Lower lobe of right lung (tissue), 2 donors: ENCODE measurements around the gene PDCD10. TPM values are rescaled to one million over a fixed set of nuclear protein-coding genes. Genes with fewer than 3 reads are reported as not detected.

Experiments
- ATAC-seq, 2 donors: fragments of 200-7000 bp; cut with Tn5 transposase; one replicate each; pipeline ENCODE4 v1.9.1; 2020 to 2022; ENCODE audit warnings: mild to moderate bottlenecking in 2 of 2, moderate library complexity in 2 of 2
- DNase-seq: peaks from one replicate; pipeline ENCODE4 v3.0.0-alpha.2; 2020
- H3K27ac ChIP-seq: fragments of 200-600 bp; one replicate; pipeline ENCODE4 v1.8.0; 2022
- H3K27me3 ChIP-seq: fragments of 200-600 bp; one replicate; pipeline ENCODE4 v1.8.0; 2022; ENCODE audit warnings: low read depth
- H3K36me3 ChIP-seq: fragments of 200-600 bp; one replicate; pipeline ENCODE4 v1.8.0; 2022; ENCODE audit warnings: mild to moderate bottlenecking
- H3K4me1 ChIP-seq: fragments of 200-600 bp; one replicate; pipeline ENCODE4 v1.8.0; 2022
- H3K4me3 ChIP-seq: fragments of 200-600 bp; one replicate; pipeline ENCODE4 v1.8.0; 2022; ENCODE audit warnings: mild to moderate bottlenecking
- H3K9me3 ChIP-seq: fragments of 200-600 bp; one replicate; pipeline ENCODE4 v1.8.0; 2022
- intact Hi-C: fragments of 100-400 bp; cut with DNase I; formaldehyde crosslinking; loops from one replicate; pipeline ENCODE4 v1.11.0; 2022
- total RNA-seq: library from RNA; stranded (reverse); fragmentation: NEBNext Ultra II Directional; extraction: Animal tissue kit (Norgen Biotek cat#: 25700); gene quantifications from one replicate; pipeline ENCODE4 v1.2.1, GENCODE V29; 2021
- TF ChIP-seq, protein P1 (sequence below): fragments of 200-600 bp; IDR thresholded peaks from one replicate; pipeline ENCODE4 v1.8.0; 2022; ENCODE audit warnings: antibody characterized with exemption, mild to moderate bottlenecking
- donor health status: DM: no; HTN: yes; CAD: no; lungs with severe emphysema.

Gene PDCD10
- total RNA-seq, 1 donor from 2014 or later = 49.5 TPM

DNA sequence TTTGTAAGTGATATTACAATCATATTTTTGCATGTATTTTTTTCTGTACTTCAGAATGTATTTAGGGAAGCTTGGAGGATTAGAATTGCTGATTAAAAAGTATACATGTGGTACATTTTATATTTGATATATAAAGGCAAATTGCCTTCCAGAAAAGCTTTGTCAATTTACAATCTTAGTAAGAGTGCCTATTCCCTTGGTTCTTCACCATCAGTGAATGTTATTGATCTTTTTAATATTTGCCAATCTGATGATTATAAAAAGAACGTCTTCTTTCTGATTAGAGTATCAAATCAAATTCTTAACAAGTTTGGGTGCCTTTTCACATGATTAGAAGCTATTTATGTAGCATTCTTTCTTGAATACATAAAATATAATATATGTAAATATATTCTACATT lies 90.1 kb downstream of the PDCD10 start:
- no peak for DNase-seq
- TF ChIP-seq, protein P1, sequence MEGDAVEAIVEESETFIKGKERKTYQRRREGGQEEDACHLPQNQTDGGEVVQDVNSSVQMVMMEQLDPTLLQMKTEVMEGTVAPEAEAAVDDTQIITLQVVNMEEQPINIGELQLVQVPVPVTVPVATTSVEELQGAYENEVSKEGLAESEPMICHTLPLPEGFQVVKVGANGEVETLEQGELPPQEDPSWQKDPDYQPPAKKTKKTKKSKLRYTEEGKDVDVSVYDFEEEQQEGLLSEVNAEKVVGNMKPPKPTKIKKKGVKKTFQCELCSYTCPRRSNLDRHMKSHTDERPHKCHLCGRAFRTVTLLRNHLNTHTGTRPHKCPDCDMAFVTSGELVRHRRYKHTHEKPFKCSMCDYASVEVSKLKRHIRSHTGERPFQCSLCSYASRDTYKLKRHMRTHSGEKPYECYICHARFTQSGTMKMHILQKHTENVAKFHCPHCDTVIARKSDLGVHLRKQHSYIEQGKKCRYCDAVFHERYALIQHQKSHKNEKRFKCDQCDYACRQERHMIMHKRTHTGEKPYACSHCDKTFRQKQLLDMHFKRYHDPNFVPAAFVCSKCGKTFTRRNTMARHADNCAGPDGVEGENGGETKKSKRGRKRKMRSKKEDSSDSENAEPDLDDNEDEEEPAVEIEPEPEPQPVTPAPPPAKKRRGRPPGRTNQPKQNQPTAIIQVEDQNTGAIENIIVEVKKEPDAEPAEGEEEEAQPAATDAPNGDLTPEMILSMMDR = no peak
- no peak overlapping the region for H3K4me3 ChIP-seq
- H3K36me3 ChIP-seq = no peaks in the 10 kb centered on the region
- no peaks in the 10 kb centered on the region for H3K27me3 ChIP-seq
- ATAC-seq = no peak
- H3K27ac ChIP-seq = no peak overlapping the region
- intact Hi-C loops = no loop called here
- no peaks in the 10 kb centered on the region for H3K4me1 ChIP-seq
- peaks cover 10% of the 10 kb centered on the region for H3K9me3 ChIP-seq

Other genes with a start within 250 kb of the PDCD10 start
- gene WDR49, start 81.0 kb downstream of the PDCD10 start, total RNA-seq = 13.9 TPM
- gene SERPINI1, start 829 bp upstream of the PDCD10 start, total RNA-seq = 6.7 TPM